Glomerular endothelial cell (primary cell): ENCODE results near the gene ITPR2. TPM values are rescaled to one million over a fixed set of nuclear protein-coding genes. Genes with fewer than 3 reads are reported as not detected.

Source experiments
- DNase-seq: peaks from one replicate; pipeline ENCODE4 v3.0.0-alpha.2; 2011; ENCODE audit warnings: low read depth, low spot score; ENCODE audit errors: extremely low read depth
- total RNA-seq: library from RNA; depleted of rRNA; stranded (reverse); fragments of >200 nt; gene quantifications from 2 replicates; pipeline ENCODE4 v1.2.3, GENCODE V29; 2015

ITPR2 gene
- total RNA-seq, 1 donor from 2014 or later, result 39.7 TPM

- no peak for DNase-seq
These were observed 121.4 kb downstream of the ITPR2 start for GRCh38 chr12:26711569-26711968.

DNA sequence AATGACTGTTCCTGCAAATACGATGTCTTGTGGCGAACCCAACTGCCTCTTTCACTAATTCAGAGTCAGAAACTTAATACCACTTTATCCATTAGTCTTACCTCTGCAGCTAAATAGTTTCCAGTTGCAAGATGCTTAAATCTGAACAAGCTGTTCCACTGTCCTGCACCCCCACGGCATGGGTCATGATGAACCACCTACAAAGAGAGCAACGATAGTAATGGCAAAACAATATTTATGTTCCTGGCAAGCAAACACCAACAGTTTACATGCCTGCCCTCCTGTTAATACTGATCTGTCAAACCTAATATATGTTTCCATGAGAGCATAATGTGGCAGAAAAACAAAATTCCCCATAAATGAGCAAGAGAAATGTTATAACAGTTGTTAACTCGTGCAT is 121.9 kb downstream of the ITPR2 start:
- no peak for DNase-seq

- no peak for DNase-seq
These were observed 127.1 kb downstream of the ITPR2 start for GRCh38 chr12:26705851-26706250.

DNA sequence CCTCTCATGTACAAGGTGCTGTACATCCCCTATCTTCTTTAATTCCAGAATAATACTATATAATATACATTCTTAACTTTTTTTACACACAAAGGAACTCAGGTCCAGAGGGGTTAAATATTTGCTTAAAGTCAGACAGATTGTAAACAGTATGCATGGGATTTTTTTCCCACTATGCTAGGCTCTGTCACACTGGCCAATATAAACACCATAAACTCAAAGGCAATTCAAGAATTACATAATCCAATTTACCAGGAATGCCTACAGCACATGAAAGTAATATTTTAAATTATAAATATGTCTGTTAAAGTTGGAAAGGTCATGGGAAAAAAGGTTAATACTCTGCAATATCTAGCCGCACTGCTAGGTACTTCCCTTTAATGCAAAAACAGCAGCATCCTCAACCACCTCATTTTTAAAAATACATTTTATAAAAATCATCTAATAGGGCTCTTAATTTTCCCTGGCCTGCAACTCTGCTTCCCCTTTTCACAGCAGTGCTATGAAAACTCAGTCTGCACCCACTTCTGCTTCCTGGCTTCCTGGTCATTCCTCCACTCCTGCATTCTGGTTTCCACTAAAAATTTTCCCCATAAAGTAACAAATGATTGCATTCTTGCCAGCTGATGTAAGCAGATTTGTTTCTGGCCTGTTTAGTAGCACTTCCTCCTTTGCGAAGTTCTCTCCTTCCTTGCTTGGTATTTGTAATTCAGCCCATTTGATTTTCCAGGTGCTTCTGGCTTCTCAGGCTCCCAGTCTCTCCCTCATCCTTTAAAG is 128.1 kb downstream of the ITPR2 start:
- DNase-seq, result no peak

DNA sequence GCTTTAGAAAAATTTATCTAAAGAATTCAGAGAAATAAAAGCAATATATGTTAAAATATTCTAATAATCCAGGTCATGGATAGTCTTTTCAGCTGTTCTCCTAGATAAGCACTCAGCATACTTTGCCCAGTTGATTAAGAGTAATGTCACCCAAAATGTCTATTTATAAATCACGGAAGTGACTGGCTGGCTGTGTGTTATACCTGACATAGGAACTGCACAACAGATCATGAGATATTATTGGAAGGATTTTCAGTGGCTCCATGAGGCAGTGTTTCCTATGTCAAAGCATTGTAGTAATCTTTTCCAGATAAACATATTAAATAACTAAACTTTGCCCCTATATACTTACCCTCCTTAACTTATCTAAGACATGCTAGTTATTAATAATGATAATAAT is 128.8 kb downstream of the ITPR2 start:
- no peak for DNase-seq

- no peak for DNase-seq
These were observed 130.3 kb downstream of the ITPR2 start for GRCh38 chr12:26702741-26703140.

DNA sequence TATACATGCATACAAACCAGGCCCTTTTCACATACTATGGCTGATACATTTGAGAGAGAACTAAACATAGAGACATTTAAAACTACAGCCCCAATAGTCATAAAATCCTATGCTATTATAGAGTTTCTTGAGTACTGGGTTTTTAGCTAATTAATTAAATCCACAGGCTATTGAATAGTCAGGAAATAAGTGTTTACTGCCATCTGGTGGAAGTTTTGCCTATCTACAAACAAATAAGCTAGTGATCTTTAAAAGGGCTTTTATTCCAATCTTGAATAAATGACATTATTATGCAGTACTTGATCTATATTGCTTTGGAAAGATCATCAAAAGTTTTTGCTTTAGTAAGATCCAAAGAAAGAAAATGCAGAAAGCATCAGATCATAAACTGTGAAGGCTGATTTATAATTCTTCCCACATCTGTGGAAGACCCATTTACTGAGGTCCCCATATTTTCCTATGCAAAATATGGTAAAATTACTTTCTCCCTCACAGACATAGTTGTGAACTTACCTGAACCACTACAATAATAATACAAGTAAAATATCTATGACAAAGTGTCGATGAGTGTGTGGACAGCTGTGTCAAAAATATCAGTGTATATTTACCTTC is 131.3 kb downstream of the ITPR2 start:
- no peak for DNase-seq

DNA sequence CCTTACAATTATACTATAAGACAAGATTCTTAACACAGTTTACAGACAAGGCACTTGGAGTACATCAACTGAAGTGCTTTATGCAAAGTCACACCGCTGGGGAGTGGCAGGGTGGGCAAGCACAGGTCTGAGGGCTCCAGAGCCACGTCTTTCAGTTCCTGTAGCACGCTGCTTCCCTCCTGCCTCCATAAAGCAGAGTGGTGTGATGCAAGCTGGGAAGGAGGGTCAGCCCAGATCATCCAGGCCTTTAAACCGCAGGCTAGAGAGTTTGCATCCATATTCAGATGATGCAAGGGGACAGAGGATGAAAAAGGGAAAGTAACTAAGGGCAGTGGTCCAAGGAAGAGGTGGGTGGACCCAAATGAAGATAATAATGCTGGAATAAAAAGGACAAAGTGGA is 132.6 kb downstream of the ITPR2 start:
- DNase-seq, result no peak

DNA sequence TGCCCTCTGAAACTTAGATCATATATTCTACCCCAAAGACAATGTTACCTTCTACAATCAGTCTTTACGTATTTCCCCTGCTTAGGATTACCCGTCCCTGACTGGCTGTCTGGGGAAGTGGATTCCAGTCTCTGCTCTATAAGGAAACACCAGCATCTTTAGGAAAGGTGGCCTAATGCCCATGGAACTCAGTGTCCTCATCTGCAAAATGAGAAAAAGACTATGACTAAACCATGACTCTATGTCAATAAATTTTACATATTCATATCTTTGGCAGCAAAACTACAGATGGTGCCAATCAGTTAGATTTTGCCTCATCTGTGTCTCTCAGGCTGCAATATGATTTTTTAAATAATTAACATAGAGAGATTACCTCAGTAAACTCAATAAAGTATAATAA is 133.8 kb downstream of the ITPR2 start:
- DNase-seq, result no peak

DNA sequence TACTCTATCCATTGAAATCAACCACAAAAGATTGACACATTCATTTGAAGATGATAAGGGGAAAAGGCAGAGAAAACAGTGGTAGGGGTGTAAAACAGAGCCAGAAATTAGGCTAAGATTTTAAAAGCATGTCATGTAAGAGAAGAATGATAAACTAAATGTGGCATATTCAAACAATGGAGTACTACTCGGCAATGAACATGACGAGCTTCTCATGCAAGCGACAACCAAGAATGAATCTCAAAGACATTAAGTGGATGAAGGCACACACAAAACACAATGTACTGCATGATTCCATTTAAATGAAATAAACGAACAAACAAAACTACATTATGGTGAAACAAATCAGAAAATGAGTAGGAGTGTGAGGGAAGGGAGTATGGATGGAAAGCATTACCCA is 134.8 kb downstream of the ITPR2 start:
- DNase-seq, result no peak

DNA sequence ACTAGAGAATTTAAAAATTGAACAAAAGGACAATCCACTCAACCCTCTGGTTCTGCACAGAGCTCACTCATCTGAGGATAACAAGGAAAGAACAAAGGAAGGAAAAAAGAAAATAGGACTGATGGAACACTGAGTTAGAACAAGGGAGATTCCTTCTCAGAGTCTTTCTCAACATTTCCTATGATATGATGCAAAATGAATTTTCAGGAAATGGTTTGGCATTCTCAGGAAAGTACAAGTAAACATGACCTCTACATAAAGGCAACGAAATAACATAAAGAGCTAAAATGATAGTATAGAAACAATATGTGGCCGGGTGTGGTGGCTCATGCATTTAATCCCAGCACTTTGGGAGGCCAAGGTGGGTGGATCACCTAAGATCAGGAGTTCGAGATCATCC is 135.8 kb downstream of the ITPR2 start:
- no peak for DNase-seq

- DNase-seq, result no peak
These were observed 136.3 kb downstream of the ITPR2 start for GRCh38 chr12:26696613-26697092.

GRCh38 chr12:26696048-26696612 is 136.9 kb downstream of the ITPR2 start:
- no peak for DNase-seq

- DNase-seq, result no peak
These were observed 138.6 kb downstream of the ITPR2 start for GRCh38 chr12:26694402-26694801.

DNA sequence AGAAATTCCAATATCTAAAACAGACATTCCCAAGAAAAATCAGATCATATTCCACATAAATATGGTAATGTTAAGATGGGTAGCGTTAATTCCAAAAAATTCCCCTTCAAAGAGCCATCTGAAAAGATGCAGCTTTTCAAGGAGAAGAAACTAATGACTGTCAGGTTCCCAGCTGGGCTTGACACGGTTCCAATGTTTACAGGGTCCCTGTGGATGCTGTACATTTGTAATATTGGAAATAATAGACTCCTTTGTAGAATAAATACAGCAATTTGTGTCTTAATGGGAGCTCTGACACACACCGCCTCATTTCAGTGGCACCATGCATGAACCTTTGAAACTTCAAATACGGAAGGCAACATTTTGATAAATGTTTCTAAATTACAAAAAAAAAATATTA is 140.6 kb downstream of the ITPR2 start:
- no peak for DNase-seq

- DNase-seq, result no peak
These were observed 141.6 kb downstream of the ITPR2 start for GRCh38 chr12:26691234-26691970.

GRCh38 chr12:26690601-26691000 is 142.4 kb downstream of the ITPR2 start:
- DNase-seq, result no peak

DNA sequence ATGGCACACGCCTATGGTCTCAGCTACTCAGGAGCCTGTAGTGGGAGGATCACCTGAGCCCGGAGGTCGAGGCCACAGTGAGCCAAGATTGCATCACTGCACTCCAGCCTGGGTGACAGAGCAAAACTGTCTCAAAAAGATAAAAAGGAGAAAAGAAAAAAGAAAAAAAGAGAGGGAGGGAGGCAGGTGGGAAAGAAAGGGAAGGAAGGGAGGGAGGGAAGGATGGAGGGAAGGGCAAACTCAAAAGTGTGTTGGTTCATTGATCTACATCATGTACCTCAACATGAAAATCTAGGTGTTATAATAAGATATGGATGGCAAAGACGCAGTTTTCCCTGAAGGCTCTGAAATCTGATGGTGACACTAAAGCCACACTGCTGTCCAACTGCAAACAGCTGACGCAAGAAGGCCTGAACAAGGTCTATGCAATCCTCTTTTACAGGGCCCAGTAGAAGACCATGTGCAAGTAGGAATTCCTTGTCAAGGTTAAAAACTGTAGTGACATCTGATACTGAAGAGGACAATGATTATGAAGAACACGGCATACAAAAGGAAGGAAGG is 143.6 kb downstream of the ITPR2 start:
- DNase-seq, result no peak

DNA sequence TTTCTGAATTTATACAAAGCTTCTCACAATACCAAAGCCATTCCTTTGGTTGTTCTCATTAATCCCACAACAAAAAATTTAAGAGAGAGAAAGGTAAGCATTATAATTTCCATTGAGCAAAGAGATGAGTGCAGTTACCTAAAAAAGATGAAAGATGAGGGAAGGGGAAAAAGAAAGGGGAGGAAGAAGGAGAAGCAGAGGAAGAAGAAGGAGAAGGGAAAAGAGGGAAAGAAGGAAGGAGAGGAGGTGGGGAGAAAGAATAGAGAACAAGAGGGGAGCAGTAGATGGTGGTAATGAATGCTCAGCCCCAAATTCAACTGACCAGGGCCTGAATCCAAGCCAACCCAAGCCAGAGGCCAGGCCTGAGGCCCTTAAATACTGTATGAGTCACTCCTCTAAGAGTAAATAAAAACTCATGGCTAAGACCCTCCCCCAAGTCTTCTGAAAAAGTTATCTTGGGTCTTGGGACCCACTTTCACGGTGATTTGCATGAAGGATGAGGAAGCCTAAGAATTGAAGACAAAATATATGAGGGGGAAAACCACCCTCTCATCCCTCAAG is 144.6 kb downstream of the ITPR2 start:
- DNase-seq, result no peak

- no peak for DNase-seq
These were observed 146.6 kb downstream of the ITPR2 start for GRCh38 chr12:26686408-26686807.

- DNase-seq, result no peak
These were observed 148.9 kb downstream of the ITPR2 start for GRCh38 chr12:26684101-26684500.
